C4-2B (cell line): ENCODE data around the gene PISD.
"Not testable (repeated sequence)": the region's sequence is repeated elsewhere in the genome, so short reads cannot be mapped to it uniquely, and the experiment has no call there.

ENCODE experiments used
- H3K27ac ChIP-seq: fragments of 450-650 bp; 2 replicates; pipeline ENCODE4 v1.5.1; 2017
- CTCF ChIP-seq: fragments of 450-650 bp; conservative IDR thresholded peaks from 2 replicates; pipeline ENCODE4 v1.5.1; 2017; ENCODE audit warnings: mild to moderate bottlenecking
- ZFX ChIP-seq: fragments of 450-650 bp; IDR thresholded peaks from 2 replicates; pipeline ENCODE4 v1.6.1; 2017

Gene PISD

GRCh38 chr22:31683181-31684105, 21.4 kb upstream of the PISD start:
- H3K27ac ChIP-seq, result no peak overlapping the region

GRCh38 chr22:31682751-31683150, 20.7 kb upstream of the PISD start:
- H3K27ac ChIP-seq, result no peak overlapping the region
- TF ChIP-seq CTCF (no peak), ZFX (no peak)

More at GRCh38 chr22:31683181-31684105, 21.4 kb upstream of the PISD start:
- TF ChIP-seq CTCF (no peak), ZFX (no peak)

GRCh38 chr22:31681349-31682345, 19.6 kb upstream of the PISD start:
- no peak overlapping the region for H3K27ac ChIP-seq
- TF ChIP-seq ZFX (no peak), CTCF (no peak)

DNA sequence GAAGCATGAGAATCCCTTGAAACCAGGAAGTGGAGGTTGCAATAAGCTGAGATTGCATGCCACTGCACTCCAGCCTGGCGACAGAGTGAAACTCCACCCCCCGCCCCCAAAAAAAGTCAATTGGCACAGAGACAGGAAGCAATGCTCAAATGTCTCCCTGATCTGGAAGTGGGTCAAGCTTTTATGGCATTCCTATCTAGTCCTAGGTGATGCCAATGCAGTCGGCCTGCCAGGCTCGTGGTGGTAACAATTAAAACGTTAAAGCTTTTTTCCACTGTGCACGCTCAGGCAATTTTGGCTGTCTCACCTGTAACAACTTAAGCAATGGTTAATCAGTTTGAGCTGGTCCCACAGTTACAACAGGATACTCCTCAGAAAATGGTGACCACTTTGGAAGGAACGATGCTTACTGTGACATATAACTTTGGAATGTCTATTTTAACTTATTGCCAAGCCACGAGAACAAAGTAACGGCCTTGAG, 18.9 kb upstream of the PISD start:
- TF ChIP-seq CTCF, result no peak
- no peak for TF ChIP-seq ZFX
- H3K27ac ChIP-seq, result no peak overlapping the region

DNA sequence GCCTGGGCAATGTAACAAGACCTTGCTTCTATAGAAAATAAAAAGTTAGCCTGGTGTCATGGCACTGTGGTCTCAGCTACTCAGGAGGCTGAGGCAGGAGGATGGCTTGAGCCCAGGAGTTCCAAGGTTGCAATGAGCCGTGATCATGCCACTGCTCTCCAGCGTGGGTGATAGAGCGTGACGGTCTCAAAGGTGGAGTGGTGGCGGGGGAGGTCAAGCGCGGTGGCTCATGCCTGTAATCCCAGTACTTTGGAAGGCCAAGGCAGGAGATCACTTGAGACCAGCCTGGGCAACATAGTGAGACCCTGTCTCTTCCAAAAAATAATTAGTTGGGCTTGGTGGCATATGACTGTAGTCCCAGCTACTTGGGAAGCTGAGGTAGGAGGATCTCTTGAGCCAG, 16.7 kb upstream of the PISD start:
- TF ChIP-seq ZFX (no peak), CTCF (no peak)
- no peak overlapping the region for H3K27ac ChIP-seq

GRCh38 chr22:31676700-31677099, 14.7 kb upstream of the PISD start:
- H3K27ac ChIP-seq, result no peak overlapping the region
- TF ChIP-seq ZFX, result no peak
- no peak for TF ChIP-seq CTCF

GRCh38 chr22:31674219-31674618, 12.2 kb upstream of the PISD start:
- not testable (repeated sequence) for H3K27ac ChIP-seq

DNA sequence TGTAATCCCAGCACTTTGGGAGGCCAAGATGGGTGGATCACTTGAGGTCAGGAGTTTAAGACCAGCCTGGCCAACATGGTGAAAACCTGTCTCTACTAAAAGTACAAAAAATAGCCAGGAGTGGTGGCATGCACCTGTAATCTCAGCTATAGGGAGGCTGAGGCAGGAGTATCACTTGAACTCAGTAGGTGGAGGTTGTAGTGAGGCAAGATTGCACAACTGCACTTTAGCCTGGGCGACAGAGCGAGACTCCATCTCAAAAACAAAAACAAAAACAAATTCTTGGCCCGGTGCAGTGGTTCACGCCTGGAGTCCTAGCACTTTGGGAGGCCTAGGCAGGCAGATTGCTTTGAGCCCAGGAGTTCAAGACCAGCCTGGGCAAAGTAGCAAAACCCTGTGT, 6.8 kb upstream of the PISD start:
- not testable (repeated sequence) for H3K27ac ChIP-seq
